GM19467 (cell line): Measurements from ENCODE around the gene STAT6.

Source experiments
- ATAC-seq: cut with Tn5 transposase; IDR thresholded peaks from one replicate; pipeline ENCODE4 v1.9.1; 2021; ENCODE audit warnings: mild to moderate bottlenecking, moderate library complexity; ENCODE audit not compliant: unreplicated experiment

Gene STAT6

GRCh38 chr12:57111031-57111734 is at the start of gene STAT6:
TSS of gene STAT6 (minus strand) at chr12:57111362. CDS start at chr12:57108278, 3,084 bp downstream.
- ATAC-seq = peak; percentile 44

GRCh38 chr12:57160741-57161140 is 49.6 kb upstream of the STAT6 start:
- ATAC-seq = no peak

- ATAC-seq = no peak
Measured at GRCh38 chr12:57160040-57160439, 48.9 kb upstream of the STAT6 start.

- no peak for ATAC-seq
Measured at GRCh38 chr12:57159311-57159710, 48.1 kb upstream of the STAT6 start.

GRCh38 chr12:57158665-57159064 is 47.5 kb upstream of the STAT6 start:
- ATAC-seq = no peak

GRCh38 chr12:57158186-57158585 is 47.0 kb upstream of the STAT6 start:
- no peak for ATAC-seq

- ATAC-seq = no peak
Measured at GRCh38 chr12:57157588-57158173, 46.5 kb upstream of the STAT6 start.

- ATAC-seq = no peak
Measured at GRCh38 chr12:57156701-57157403, 45.7 kb upstream of the STAT6 start.

GRCh38 chr12:57154804-57155434 is 43.8 kb upstream of the STAT6 start:
- ATAC-seq = no peak

GRCh38 chr12:57154076-57154475 is 42.9 kb upstream of the STAT6 start:
- no peak for ATAC-seq

GRCh38 chr12:57153415-57153997 is 42.3 kb upstream of the STAT6 start:
- no peak for ATAC-seq

- ATAC-seq = no peak
Measured at GRCh38 chr12:57152639-57153038, 41.5 kb upstream of the STAT6 start.

- no peak for ATAC-seq
Measured at GRCh38 chr12:57151741-57152630, 40.8 kb upstream of the STAT6 start.

- no peak for ATAC-seq
Measured at GRCh38 chr12:57150400-57151000, 39.3 kb upstream of the STAT6 start.

- no peak for ATAC-seq
Measured at GRCh38 chr12:57149245-57149900, 38.2 kb upstream of the STAT6 start.

- ATAC-seq = no peak
Measured at GRCh38 chr12:57148469-57149244, 37.5 kb upstream of the STAT6 start.

GRCh38 chr12:57146961-57147944 is 36.1 kb upstream of the STAT6 start, which contains the start of gene LRP1-AS:
TSS of gene LRP1-AS (minus strand) at chr12:57147619.
- ATAC-seq = no peak
